ENCODE results near the gene SARDH.

DNA sequence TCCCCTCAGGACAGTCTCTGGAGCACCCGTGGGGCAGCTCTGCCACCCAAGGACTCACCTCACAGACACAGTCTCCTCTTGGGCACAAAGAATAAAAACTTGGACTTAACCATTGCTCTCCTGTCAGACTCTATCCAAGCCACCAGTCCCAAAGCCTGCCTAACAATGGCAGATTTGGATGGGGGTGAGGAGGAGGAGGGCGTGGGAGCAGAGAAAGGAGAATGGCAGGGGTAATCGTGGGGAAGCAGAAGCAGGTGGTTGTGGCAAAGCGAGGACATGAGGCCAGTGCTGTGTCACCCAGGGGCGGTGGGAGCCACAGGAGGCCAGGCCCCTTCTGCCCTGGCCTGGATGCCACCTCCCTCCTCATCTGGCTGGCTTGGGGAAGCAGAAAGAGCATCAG lies 123.5 kb downstream of the SARDH start:
- TF ChIP-seq SMAD1 (CRISPR knock-in tag; IDR thresholded peaks at IDR 0.05; ENCODE audit: borderline replicate concordance, low read depth), result no peak
- TF ChIP-seq HOXA5 (CRISPR knock-in tag; IDR thresholded peaks at IDR 0.05), result no peak
- TF ChIP-seq, protein P1, sequence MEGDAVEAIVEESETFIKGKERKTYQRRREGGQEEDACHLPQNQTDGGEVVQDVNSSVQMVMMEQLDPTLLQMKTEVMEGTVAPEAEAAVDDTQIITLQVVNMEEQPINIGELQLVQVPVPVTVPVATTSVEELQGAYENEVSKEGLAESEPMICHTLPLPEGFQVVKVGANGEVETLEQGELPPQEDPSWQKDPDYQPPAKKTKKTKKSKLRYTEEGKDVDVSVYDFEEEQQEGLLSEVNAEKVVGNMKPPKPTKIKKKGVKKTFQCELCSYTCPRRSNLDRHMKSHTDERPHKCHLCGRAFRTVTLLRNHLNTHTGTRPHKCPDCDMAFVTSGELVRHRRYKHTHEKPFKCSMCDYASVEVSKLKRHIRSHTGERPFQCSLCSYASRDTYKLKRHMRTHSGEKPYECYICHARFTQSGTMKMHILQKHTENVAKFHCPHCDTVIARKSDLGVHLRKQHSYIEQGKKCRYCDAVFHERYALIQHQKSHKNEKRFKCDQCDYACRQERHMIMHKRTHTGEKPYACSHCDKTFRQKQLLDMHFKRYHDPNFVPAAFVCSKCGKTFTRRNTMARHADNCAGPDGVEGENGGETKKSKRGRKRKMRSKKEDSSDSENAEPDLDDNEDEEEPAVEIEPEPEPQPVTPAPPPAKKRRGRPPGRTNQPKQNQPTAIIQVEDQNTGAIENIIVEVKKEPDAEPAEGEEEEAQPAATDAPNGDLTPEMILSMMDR (CRISPR knock-in tag; IDR thresholded peaks at IDR 0.05), result no peak
- no peak for TF ChIP-seq SIN3A (IDR thresholded peaks at IDR 0.05; ENCODE audit: borderline replicate concordance, low read depth, low read length)
